ENCODE results near the gene PFKFB2. TPM values are rescaled to one million over a fixed set of nuclear protein-coding genes. Genes with fewer than 3 reads are reported as not detected.

PFKFB2 gene
- total and polyA plus RNA-seq, 2 donors (not counting 3 experiments of a cell fraction or from before 2014, with no cell fraction given) = 0.70 to 2.0 TPM

DNA sequence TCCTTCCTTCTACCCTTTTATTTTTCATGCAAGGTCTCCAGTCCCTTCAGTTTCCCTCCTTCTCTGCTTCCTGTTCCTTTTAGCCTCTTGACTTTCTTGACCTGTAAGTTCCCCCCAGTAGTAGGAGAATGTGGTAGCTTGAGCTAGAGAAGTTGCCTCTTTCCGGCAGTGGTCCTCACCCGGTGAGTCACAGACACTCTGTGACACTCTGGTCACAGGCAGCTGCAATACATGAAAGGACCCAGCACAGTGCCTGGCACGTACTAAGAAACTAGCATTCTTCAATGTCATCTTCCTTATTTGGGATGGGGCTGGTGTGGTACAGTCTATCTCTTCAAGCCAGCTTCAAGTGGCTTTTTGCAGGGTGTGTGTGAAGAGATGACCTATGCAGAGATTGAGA lies 16.0 kb downstream of the PFKFB2 start:
- dilution Hi-C loops (cut with MboI; ENCODE audit: extremely low pct_ligation_motif_present, low sequenced_read_pairs) (no loop called here), intact Hi-C loops (cut with micrococcal nuclease) (no loop called here)
- Histone ChIP-seq H3K27ac (ENCODE audit: insufficient read depth, low read depth, low read length) (no peak overlapping the region), H4K20me1 (replicated peaks; ENCODE audit: control insufficient read depth, extremely low read depth, insufficient read depth, low read length) (no peaks in the 10 kb centered on the region), H3K27me3 (ENCODE audit: control insufficient read depth in 2 of 2, insufficient read depth in 2 of 2, low read length in 2 of 2) (no peaks in the 10 kb centered on the region), H3K79me2 (ENCODE audit: control insufficient read depth, insufficient read depth, low read length) (no peaks in the 10 kb centered on the region), H3K4me1 (ENCODE audit: control insufficient read depth, extremely low read depth, insufficient read depth, low read length) (no peaks in the 10 kb centered on the region), H3K4me3 (replicated peaks in 1 of 3; ENCODE audit: insufficient read depth in 1 of 3, low read depth in 1 of 3, low read length in 3 of 3) (no peak overlapping the region), H3K36me3 (ENCODE audit: control insufficient read depth in 2 of 2, extremely low read depth in 1 of 2, insufficient read depth in 2 of 2, low read length in 2 of 2) (no peaks in the 10 kb centered on the region), H3K9me1 (replicated peaks; ENCODE audit: control insufficient read depth, extremely low read depth, insufficient read depth, low read length) (no peaks in the 10 kb centered on the region), H2AFZ (ENCODE audit: low read depth, low read length) (no peak overlapping the region), H3K9me3 (replicated peaks; ENCODE audit: control insufficient read depth, insufficient read depth, low read length) (no peaks in the 10 kb centered on the region), H3K4me2 (ENCODE audit: insufficient read depth, low read length) (no peak overlapping the region), H3K9ac (replicated peaks; ENCODE audit: extremely low read depth, insufficient read depth, low read length) (no peak overlapping the region)
- no TSS peak for BruUV-seq (replicated peaks)
- CTCF ChIA-PET = interaction anchor here (1.2 to 1.3 kb wide), 2 partner anchors 9 to 157 kb away, joined by 3 to 4 read pairs; no protein-coding TSS in a partner anchor
- POLR2A ChIA-PET = no interaction called here
- FAIRE-seq (no peak), DNase-seq (ENCODE audit: low read depth, low spot score) (no peak)
- TF ChIP-seq MYC (IDR thresholded peaks at IDR 0.05; ENCODE audit: low read depth, low read length) (no peak), FOS (IDR thresholded peaks at IDR 0.05; ENCODE audit: borderline replicate concordance, insufficient read depth, low read length) (no peak), EZH2 (IDR thresholded peaks at IDR 0.05; ENCODE audit: borderline replicate concordance, low read depth, low read length, severe bottlenecking) (no peak), POLR2AphosphoS5 (IDR thresholded peaks at IDR 0.05; ENCODE audit: insufficient read depth, low read depth, low read length) (no peak), JUN (IDR thresholded peaks at IDR 0.05; ENCODE audit: borderline replicate concordance, insufficient read depth, insufficient read length, low read depth) (no peak), POLR2A (IDR thresholded peaks at IDR 0.05; ENCODE audit: low read depth, low read length) (no peak)
- TF ChIP-seq, protein P1, sequence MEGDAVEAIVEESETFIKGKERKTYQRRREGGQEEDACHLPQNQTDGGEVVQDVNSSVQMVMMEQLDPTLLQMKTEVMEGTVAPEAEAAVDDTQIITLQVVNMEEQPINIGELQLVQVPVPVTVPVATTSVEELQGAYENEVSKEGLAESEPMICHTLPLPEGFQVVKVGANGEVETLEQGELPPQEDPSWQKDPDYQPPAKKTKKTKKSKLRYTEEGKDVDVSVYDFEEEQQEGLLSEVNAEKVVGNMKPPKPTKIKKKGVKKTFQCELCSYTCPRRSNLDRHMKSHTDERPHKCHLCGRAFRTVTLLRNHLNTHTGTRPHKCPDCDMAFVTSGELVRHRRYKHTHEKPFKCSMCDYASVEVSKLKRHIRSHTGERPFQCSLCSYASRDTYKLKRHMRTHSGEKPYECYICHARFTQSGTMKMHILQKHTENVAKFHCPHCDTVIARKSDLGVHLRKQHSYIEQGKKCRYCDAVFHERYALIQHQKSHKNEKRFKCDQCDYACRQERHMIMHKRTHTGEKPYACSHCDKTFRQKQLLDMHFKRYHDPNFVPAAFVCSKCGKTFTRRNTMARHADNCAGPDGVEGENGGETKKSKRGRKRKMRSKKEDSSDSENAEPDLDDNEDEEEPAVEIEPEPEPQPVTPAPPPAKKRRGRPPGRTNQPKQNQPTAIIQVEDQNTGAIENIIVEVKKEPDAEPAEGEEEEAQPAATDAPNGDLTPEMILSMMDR (IDR thresholded peaks at IDR 0.05; ENCODE audit: extremely low read depth in 1 of 2, insufficient read depth in 1 of 2, low read depth in 1 of 2, low read length in 2 of 2) = no peak
- TF ChIP-seq, protein P2, sequence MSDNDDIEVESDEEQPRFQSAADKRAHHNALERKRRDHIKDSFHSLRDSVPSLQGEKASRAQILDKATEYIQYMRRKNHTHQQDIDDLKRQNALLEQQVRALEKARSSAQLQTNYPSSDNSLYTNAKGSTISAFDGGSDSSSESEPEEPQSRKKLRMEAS (IDR thresholded peaks at IDR 0.05; ENCODE audit: insufficient read depth, insufficient read length) = no peak
